ENCODE data around the gene ERVFRD-1.

DNA sequence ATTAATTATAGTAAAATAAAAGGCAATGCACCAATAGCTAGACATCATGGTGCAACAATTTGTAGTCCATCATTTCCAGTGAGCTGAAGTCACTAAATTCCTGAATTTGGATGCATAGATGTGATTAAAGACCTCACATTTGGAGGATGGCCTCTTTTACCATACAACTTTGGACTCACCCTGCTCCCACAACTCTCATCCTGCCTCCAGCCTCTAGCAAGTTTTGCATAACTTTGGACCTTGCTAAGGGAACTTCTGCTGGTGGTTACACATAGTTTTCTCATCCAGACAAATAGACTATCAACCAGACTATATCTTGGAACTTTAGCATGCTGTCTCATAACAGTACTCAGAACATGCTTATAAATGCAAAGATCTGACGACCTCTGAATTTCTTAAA lies 54.7 kb downstream of the ERVFRD-1 start:
- TF ChIP-seq CTCF (IDR thresholded peaks at IDR 0.05) (no peak), KAT7 (CRISPR knock-in tag; IDR thresholded peaks at IDR 0.05; ENCODE audit: borderline replicate concordance) (no peak), FOXJ3 (CRISPR knock-in tag; IDR thresholded peaks at IDR 0.05; ENCODE audit: borderline replicate concordance) (no peak)

Measured in WTC11 (cell line).